ENCODE measurements around the gene DIS3L2. TPM values are rescaled to one million over a fixed set of nuclear protein-coding genes. Genes with fewer than 3 reads are reported as not detected.
"Not testable (repeated sequence)": the region's sequence is repeated elsewhere in the genome, so short reads cannot be mapped to it uniquely, and the experiment has no call there.

Gene DIS3L2
- total RNA-seq, 4 donors from 2014 or later = 13.3 to 31.0 (median 23.6) TPM

GRCh38 chr2:232326274-232327104, 365.0 kb downstream of the DIS3L2 start:
- 53 to 70% methylated on average over 2 to 3 of the region's 12 CpGs for WGBS, 2 donors (ENCODE audit: low coverage in 1 of 2)
- H3K9me3 ChIP-seq, H3K4me1 ChIP-seq, H3K36me3 ChIP-seq, ATAC-seq, H3K4me3 ChIP-seq, H3K27ac ChIP-seq, H3K27me3 ChIP-seq: not testable (repeated sequence)
- TF ChIP-seq, protein P1, sequence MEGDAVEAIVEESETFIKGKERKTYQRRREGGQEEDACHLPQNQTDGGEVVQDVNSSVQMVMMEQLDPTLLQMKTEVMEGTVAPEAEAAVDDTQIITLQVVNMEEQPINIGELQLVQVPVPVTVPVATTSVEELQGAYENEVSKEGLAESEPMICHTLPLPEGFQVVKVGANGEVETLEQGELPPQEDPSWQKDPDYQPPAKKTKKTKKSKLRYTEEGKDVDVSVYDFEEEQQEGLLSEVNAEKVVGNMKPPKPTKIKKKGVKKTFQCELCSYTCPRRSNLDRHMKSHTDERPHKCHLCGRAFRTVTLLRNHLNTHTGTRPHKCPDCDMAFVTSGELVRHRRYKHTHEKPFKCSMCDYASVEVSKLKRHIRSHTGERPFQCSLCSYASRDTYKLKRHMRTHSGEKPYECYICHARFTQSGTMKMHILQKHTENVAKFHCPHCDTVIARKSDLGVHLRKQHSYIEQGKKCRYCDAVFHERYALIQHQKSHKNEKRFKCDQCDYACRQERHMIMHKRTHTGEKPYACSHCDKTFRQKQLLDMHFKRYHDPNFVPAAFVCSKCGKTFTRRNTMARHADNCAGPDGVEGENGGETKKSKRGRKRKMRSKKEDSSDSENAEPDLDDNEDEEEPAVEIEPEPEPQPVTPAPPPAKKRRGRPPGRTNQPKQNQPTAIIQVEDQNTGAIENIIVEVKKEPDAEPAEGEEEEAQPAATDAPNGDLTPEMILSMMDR (IDR thresholded peaks at IDR 0.05) = peak in 1 of 4 experiments; percentile 55

DNA sequence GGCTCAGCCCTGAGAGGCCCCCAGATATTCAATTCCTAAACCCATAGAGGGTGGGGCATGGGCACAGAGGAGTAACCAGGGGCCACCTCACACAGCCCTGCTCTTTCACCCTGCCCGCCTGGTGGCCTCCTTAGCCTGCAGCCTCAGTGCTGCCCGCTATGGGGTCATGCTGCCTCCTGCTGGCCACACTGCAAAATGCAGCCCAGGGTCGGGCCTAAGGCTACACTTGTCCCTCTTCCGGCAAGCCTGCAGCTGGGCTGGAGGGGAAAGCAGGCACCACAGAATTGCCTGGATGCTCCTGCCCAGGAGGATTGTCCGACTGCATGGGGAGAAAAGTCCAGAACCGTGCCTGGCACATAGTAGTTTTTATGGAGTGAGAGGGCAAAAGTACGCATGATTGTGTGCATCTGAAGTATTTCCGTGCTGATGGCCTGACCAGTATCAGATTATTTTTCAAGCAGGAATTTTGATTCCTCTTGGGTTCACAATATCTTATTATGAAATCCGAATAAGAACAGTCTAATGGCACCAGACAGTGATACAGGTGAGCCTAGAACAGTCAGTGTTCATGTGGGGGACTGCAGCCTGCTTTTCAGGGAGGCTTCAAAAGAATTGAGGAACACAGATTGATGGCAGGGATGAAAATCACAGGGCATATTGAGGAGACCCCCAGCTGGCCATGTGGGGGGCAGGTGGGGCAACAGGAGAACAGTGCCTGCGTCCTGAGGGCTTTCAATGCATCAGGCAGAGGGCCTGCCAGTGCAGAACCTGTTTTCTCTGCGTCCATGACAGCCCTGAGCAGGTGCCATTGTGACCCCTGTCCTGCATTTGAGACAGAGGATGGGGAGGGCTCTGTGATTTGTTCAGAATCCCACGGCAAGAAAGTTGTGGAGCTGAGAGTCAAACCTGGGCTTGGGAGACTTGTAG, 365.9 kb downstream of the DIS3L2 start:
- TF ChIP-seq EP300 (IDR thresholded peaks at IDR 0.05) = no peak
- TF ChIP-seq, protein P1 (IDR thresholded peaks at IDR 0.05) = peak in 3 of 4 experiments; percentile 83 to 84 (median 84)
- Histone ChIP-seq H3K27ac (no peak overlapping the region), H3K4me1 (no peaks in the 10 kb centered on the region), H3K4me3 (no peak overlapping the region), H3K27me3 (no peaks in the 10 kb centered on the region), H3K36me3 (peaks cover 0 to 8% of the 10 kb centered on the region in 2 donors), H3K9me3 (no peaks in the 10 kb centered on the region)
- ATAC-seq = no peak
- 75 to 83% methylated on average over 5 to 6 of the region's 12 CpGs for WGBS, 2 donors (ENCODE audit: low coverage in 1 of 2)

GRCh38 chr2:232328032-232328422, 366.5 kb downstream of the DIS3L2 start:
- Histone ChIP-seq H3K4me3 (no peak overlapping the region), H3K27me3 (no peaks in the 10 kb centered on the region), H3K36me3 (peaks cover 0 to 8% of the 10 kb centered on the region in 2 donors), H3K27ac (no peak overlapping the region), H3K4me1 (no peaks in the 10 kb centered on the region), H3K9me3 (no peaks in the 10 kb centered on the region)
- TF ChIP-seq, protein P1 (IDR thresholded peaks at IDR 0.05) = no peak
- no peak for TF ChIP-seq POLR2AphosphoS5 (IDR thresholded peaks at IDR 0.05)
- TF ChIP-seq EP300 (IDR thresholded peaks at IDR 0.05) = no peak
- TF ChIP-seq POLR2A (IDR thresholded peaks at IDR 0.05) = no peak
- 40% methylated on average over 1 of the region's 2 CpGs; no CpG with 5 or more reads in 1 of the 2 donors for WGBS, 2 donors (ENCODE audit: low coverage in 1 of 2)
- no peak for ATAC-seq

DNA sequence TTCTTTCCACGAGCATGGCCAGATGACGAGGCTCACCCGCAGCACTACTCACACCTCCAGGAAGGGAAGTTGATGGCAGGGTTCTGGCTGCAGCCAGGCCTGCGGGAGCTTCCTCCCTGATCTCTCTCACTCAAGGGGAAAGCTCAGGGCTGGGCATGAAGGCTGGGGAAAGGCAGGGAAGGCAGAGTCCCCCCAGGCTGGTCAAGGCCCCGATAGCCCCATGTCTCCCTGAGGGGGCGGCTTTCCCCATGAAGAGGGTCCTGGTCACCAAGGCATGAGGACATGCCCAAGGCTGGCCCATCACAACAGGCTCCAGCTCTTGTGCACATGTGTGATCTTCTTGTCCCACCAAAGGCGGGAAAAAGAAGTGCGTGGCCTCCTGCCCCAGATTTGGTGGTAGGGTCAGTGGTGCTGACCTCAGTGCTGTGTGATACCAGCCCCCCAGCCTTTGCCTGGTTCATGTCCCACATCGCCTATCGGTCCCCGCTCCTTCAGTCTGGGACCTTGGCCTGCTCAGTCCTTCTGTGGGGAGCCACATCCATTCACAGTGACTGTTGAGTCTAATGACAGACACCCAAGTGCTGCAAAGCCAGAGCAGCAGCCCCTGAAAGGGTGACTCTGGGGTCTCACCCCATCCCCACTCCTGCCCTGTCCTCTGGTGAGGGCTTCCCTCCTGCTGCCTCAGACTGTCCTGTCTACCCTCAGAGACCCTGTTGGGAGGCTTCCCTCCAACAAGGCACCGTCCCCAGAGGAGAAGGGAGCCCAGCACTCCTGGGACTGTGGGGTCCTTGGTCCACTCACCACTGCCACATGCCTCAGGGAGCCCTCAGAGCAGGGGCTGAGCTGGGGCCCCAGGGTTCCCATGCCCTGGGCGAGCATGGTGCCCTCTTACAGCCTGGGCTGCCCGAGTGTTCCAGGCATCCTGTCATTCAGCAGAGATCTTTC, 367.3 kb downstream of the DIS3L2 start:
- ATAC-seq = no peak
- Histone ChIP-seq H3K4me3 (no peak overlapping the region), H3K27ac (no peak overlapping the region), H3K27me3 (no peaks in the 10 kb centered on the region), H3K36me3 (peaks cover 0 to 13% of the 10 kb centered on the region in 2 donors), H3K4me1 (no peaks in the 10 kb centered on the region), H3K9me3 (no peaks in the 10 kb centered on the region)
- TF ChIP-seq POLR2A (IDR thresholded peaks at IDR 0.05) (no peak), EP300 (IDR thresholded peaks at IDR 0.05) (no peak), POLR2AphosphoS5 (IDR thresholded peaks at IDR 0.05) (no peak)
- TF ChIP-seq, protein P1 (IDR thresholded peaks at IDR 0.05) = no peak
- 80 to 100% methylated on average over 1 of the region's 14 CpGs for WGBS, 2 donors (ENCODE audit: low coverage in 1 of 2)
